AG08396 (cell line): Measurements from ENCODE around the gene KIAA0753.
"Not testable (repeated sequence)": the region's sequence is repeated elsewhere in the genome, so short reads cannot be mapped to it uniquely, and the experiment has no call there.

ENCODE experiments used
- DNase-seq: peaks from one replicate; pipeline ENCODE4 v3.0.0; 2012; ENCODE audit warnings: low spot score, mixed read lengths

The KIAA0753 gene

GRCh38 chr17:6596941-6597340, 43.6 kb downstream of the KIAA0753 start:
- DNase-seq = no peak

- DNase-seq = no peak
Measured at GRCh38 chr17:6596511-6596910, 44.0 kb downstream of the KIAA0753 start.

GRCh38 chr17:6596081-6596480, 44.4 kb downstream of the KIAA0753 start:
- no peak for DNase-seq

- not testable (repeated sequence) for DNase-seq
Measured at GRCh38 chr17:6593371-6593770, 47.1 kb downstream of the KIAA0753 start.

- DNase-seq = no peak
Measured at GRCh38 chr17:6592173-6592572, 48.3 kb downstream of the KIAA0753 start.

- DNase-seq = peak; percentile 43
Measured at GRCh38 chr17:6591599-6592158, 48.8 kb downstream of the KIAA0753 start.

GRCh38 chr17:6589266-6589946, 51.1 kb downstream of the KIAA0753 start:
- DNase-seq = no peak

- DNase-seq = no peak
Measured at GRCh38 chr17:6588165-6588564, 52.3 kb downstream of the KIAA0753 start.

- DNase-seq = no peak
Measured at GRCh38 chr17:6587310-6587709, 53.2 kb downstream of the KIAA0753 start.

GRCh38 chr17:6583411-6583810, 57.1 kb downstream of the KIAA0753 start:
- no peak for DNase-seq

- no peak for DNase-seq
Measured at GRCh38 chr17:6580625-6581024, 59.9 kb downstream of the KIAA0753 start.

- no peak for DNase-seq
Measured at GRCh38 chr17:6578491-6578890, 62.0 kb downstream of the KIAA0753 start.

GRCh38 chr17:6577686-6578263, 62.7 kb downstream of the KIAA0753 start:
- no peak for DNase-seq

- DNase-seq = no peak
Measured at GRCh38 chr17:6576038-6576785, 64.3 kb downstream of the KIAA0753 start.

- DNase-seq = no peak
Measured at GRCh38 chr17:6575596-6575988, 64.9 kb downstream of the KIAA0753 start.

GRCh38 chr17:6574687-6575595, 65.6 kb downstream of the KIAA0753 start:
- peak; percentile 59 for DNase-seq

- no peak for DNase-seq
Measured at GRCh38 chr17:6573982-6574686, 66.4 kb downstream of the KIAA0753 start.

- DNase-seq = not testable (repeated sequence)
Measured at GRCh38 chr17:6573495-6573894, 67.0 kb downstream of the KIAA0753 start.

- no peak for DNase-seq
Measured at GRCh38 chr17:6572972-6573370, 67.5 kb downstream of the KIAA0753 start.

GRCh38 chr17:6571452-6571781, 69.1 kb downstream of the KIAA0753 start:
- DNase-seq = no peak

- DNase-seq = no peak
Measured at GRCh38 chr17:6570731-6571451, 69.6 kb downstream of the KIAA0753 start.
